RWPE2 (cell line): ENCODE data around the gene RBP2.

ENCODE experiments used
- ATAC-seq: fragments of 200-7000 bp; cut with Tn5 transposase; 3 replicates; pipeline ENCODE4 v1.9.1; 2021; ENCODE audit warnings: low read depth
- DNase-seq: peaks from one replicate; pipeline ENCODE4 v3.0.0-alpha.2; 2020; ENCODE audit warnings: low spot score
- H3K27ac ChIP-seq: fragments of 450-650 bp; 2 replicates; pipeline ENCODE4 v1.5.1; 2017; ENCODE audit warnings: mild to moderate bottlenecking; ENCODE audit not compliant: poor library complexity, severe bottlenecking
- H3K27me3 ChIP-seq: fragments of 250-450 bp; sonication (Bioruptor Pico); 2 replicates; pipeline ENCODE4 v1.5.1; 2021; ENCODE audit warnings: mild to moderate bottlenecking, moderate library complexity; ENCODE audit not compliant: insufficient read depth, poor library complexity, severe bottlenecking
- H3K36me3 ChIP-seq: fragments of 250-450 bp; sonication (Bioruptor Pico); 2 replicates; pipeline ENCODE4 v1.5.1; 2020; ENCODE audit warnings: low read depth, mild to moderate bottlenecking, moderate library complexity
- H3K4me1 ChIP-seq: fragments of 250-450 bp; sonication (Bioruptor Pico); 2 replicates; pipeline ENCODE4 v1.5.1; 2021; ENCODE audit warnings: mild to moderate bottlenecking, moderate library complexity; ENCODE audit not compliant: insufficient read depth, poor library complexity, severe bottlenecking
- H3K4me3 ChIP-seq: fragments of 250-450 bp; sonication (Bioruptor Pico); 2 replicates; pipeline ENCODE4 v1.5.1; 2021; ENCODE audit warnings: mild to moderate bottlenecking, moderate library complexity; ENCODE audit not compliant: severe bottlenecking
- H3K9me3 ChIP-seq: fragments of 250-450 bp; sonication (Bioruptor Pico); 2 replicates; pipeline ENCODE4 v1.5.1; 2021; ENCODE audit warnings: mild to moderate bottlenecking, moderate library complexity; ENCODE audit not compliant: severe bottlenecking
- CTCF ChIP-seq: fragments of 450-650 bp; IDR thresholded peaks from one replicate; pipeline ENCODE4 v1.5.1; 2017; ENCODE audit warnings: mild to moderate bottlenecking, moderate library complexity; ENCODE audit not compliant: poor library complexity, severe bottlenecking

Gene RBP2

GRCh38 chr3:139433089-139433488, 43.2 kb downstream of the RBP2 start:
- H3K27me3 ChIP-seq: no peaks in the 10 kb centered on the region
- H3K36me3 ChIP-seq: no peaks in the 10 kb centered on the region
- ATAC-seq (no peak), DNase-seq (no peak)
- no peak overlapping the region for H3K27ac ChIP-seq
- TF ChIP-seq CTCF: no peak
- no peaks in the 10 kb centered on the region for H3K9me3 ChIP-seq
- no peak overlapping the region for H3K4me3 ChIP-seq
- H3K4me1 ChIP-seq: peaks cover 12% of the 10 kb centered on the region

- H3K27me3 ChIP-seq: no peaks in the 10 kb centered on the region
- ATAC-seq: no peak
- no peaks in the 10 kb centered on the region for H3K9me3 ChIP-seq
- no peaks in the 10 kb centered on the region for H3K36me3 ChIP-seq
- DNase-seq: no peak
- no peak overlapping the region for H3K27ac ChIP-seq
- peaks cover 12% of the 10 kb centered on the region for H3K4me1 ChIP-seq
- H3K4me3 ChIP-seq: no peak overlapping the region
- no peak for TF ChIP-seq CTCF
These were observed 45.8 kb downstream of the RBP2 start for GRCh38 chr3:139430493-139430892.

GRCh38 chr3:139427283-139428060, 48.8 kb downstream of the RBP2 start:
- H3K27me3 ChIP-seq: no peaks in the 10 kb centered on the region
- no peaks in the 10 kb centered on the region for H3K9me3 ChIP-seq
- peak; percentile 79 for TF ChIP-seq CTCF
- peak; percentile 78 for ATAC-seq
- no peaks in the 10 kb centered on the region for H3K4me1 ChIP-seq
- H3K36me3 ChIP-seq: no peaks in the 10 kb centered on the region
- H3K27ac ChIP-seq: no peak overlapping the region
- no peak for DNase-seq
- H3K4me3 ChIP-seq: no peak overlapping the region

GRCh38 chr3:139425745-139426400, 50.4 kb downstream of the RBP2 start:
- H3K36me3 ChIP-seq: no peaks in the 10 kb centered on the region
- H3K27ac ChIP-seq: no peak overlapping the region
- H3K27me3 ChIP-seq: no peaks in the 10 kb centered on the region
- no peak for TF ChIP-seq CTCF
- no peaks in the 10 kb centered on the region for H3K4me1 ChIP-seq
- H3K4me3 ChIP-seq: no peak overlapping the region
- ATAC-seq (no peak), DNase-seq (no peak)
- H3K9me3 ChIP-seq: no peaks in the 10 kb centered on the region

- Histone ChIP-seq H3K4me3 (no peak overlapping the region), H3K4me1 (no peaks in the 10 kb centered on the region), H3K9me3 (no peaks in the 10 kb centered on the region), H3K27ac (no peak overlapping the region), H3K36me3 (no peaks in the 10 kb centered on the region), H3K27me3 (no peaks in the 10 kb centered on the region)
- DNase-seq (no peak), ATAC-seq (no peak)
- TF ChIP-seq CTCF: no peak
These were observed 53.1 kb downstream of the RBP2 start for GRCh38 chr3:139423232-139423631.
